Activated CD8-positive, alpha-beta memory T cell treated with anti-CD3 and anti-CD28 coated beads for 1 hour (primary cell): ENCODE measurements around the gene POU2F3.
"Not testable (repeated sequence)": the region's sequence is repeated elsewhere in the genome, so short reads cannot be mapped to it uniquely, and the experiment has no call there.

Source experiments
- DNase-seq, 2 donors: peaks; one replicate each; pipeline ENCODE4 v3.0.0-alpha.2; 2020; ENCODE audit warnings: low read depth in 1 of 2; ENCODE audit errors: extremely low read depth in 1 of 2

The POU2F3 gene

GRCh38 chr11:120249279-120250262 is 9.6 kb downstream of the POU2F3 start:
- DNase-seq, result no peak

GRCh38 chr11:120253377-120253776 is 13.4 kb downstream of the POU2F3 start:
- not testable (repeated sequence) for DNase-seq

GRCh38 chr11:120254788-120255518 is 15.0 kb downstream of the POU2F3 start:
- DNase-seq, result no peak

- no peak for DNase-seq
These were observed 15.6 kb downstream of the POU2F3 start for GRCh38 chr11:120255519-120255866.

GRCh38 chr11:120256178-120256577 is 16.2 kb downstream of the POU2F3 start:
- no peak for DNase-seq

GRCh38 chr11:120256779-120257178 is 16.8 kb downstream of the POU2F3 start:
- no peak for DNase-seq

- no peak for DNase-seq
These were observed 17.4 kb downstream of the POU2F3 start for GRCh38 chr11:120257346-120257745.

- no peak for DNase-seq
These were observed 18.7 kb downstream of the POU2F3 start for GRCh38 chr11:120258661-120259060.

- no peak for DNase-seq
These were observed 19.3 kb downstream of the POU2F3 start for GRCh38 chr11:120259241-120259640.

- DNase-seq, result no peak
These were observed 20.1 kb downstream of the POU2F3 start for GRCh38 chr11:120259988-120260565.

GRCh38 chr11:120260616-120261015 is 20.7 kb downstream of the POU2F3 start:
- no peak for DNase-seq

- DNase-seq, result no peak
These were observed 21.4 kb downstream of the POU2F3 start for GRCh38 chr11:120261321-120261720.

GRCh38 chr11:120261931-120262330 is 22.0 kb downstream of the POU2F3 start:
- no peak for DNase-seq

GRCh38 chr11:120267319-120267718 is 27.4 kb downstream of the POU2F3 start:
- DNase-seq, result no peak

- DNase-seq, result no peak
These were observed 28.7 kb downstream of the POU2F3 start for GRCh38 chr11:120268686-120269085.

GRCh38 chr11:120270386-120270785 is 30.4 kb downstream of the POU2F3 start:
- no peak for DNase-seq

GRCh38 chr11:120271672-120272071 is 31.7 kb downstream of the POU2F3 start:
- DNase-seq, result no peak

GRCh38 chr11:120272303-120272702 is 32.4 kb downstream of the POU2F3 start:
- no peak for DNase-seq

- no peak for DNase-seq
These were observed 33.5 kb downstream of the POU2F3 start for GRCh38 chr11:120273432-120273831.

GRCh38 chr11:120273956-120274355 is 34.0 kb downstream of the POU2F3 start:
- DNase-seq, result not testable (repeated sequence)

- no peak for DNase-seq
These were observed 39.6 kb downstream of the POU2F3 start for GRCh38 chr11:120279502-120279901.
